ENCODE data around the gene HOXD10. TPM values are rescaled to one million over a fixed set of nuclear protein-coding genes. Genes with fewer than 3 reads are reported as not detected.

Gene HOXD10
- total RNA-seq, 1 donor, result 58.7 TPM

- no peak for TF ChIP-seq CTCF (IDR thresholded peaks at IDR 0.05; ENCODE audit: insufficient read depth, low read depth, low read length)
- peak; percentile 24 for DNase-seq (ENCODE audit: low read depth)
- H3K4me3 ChIP-seq (ENCODE audit: low read depth, low read length), result peak overlapping the region; percentile 62
These were observed 3.9 kb upstream of the HOXD10 start for GRCh38 chr2:176112375-176113302.

GRCh38 chr2:176114120-176114929 is 2.3 kb upstream of the HOXD10 start:
- no peak for TF ChIP-seq CTCF (IDR thresholded peaks at IDR 0.05; ENCODE audit: insufficient read depth, low read depth, low read length)
- DNase-seq (ENCODE audit: low read depth), result peak; percentile 50
- H3K4me3 ChIP-seq (ENCODE audit: low read depth, low read length), result peak overlapping the region; percentile 54

GRCh38 chr2:176114930-176115625 is 1.5 kb upstream of the HOXD10 start:
- no peak for TF ChIP-seq CTCF (IDR thresholded peaks at IDR 0.05; ENCODE audit: insufficient read depth, low read depth, low read length)
- no peak for DNase-seq (ENCODE audit: low read depth)
- H3K4me3 ChIP-seq (ENCODE audit: low read depth, low read length), result peak overlapping the region; percentile 54

- peak; percentile 25 for DNase-seq (ENCODE audit: low read depth)
- H3K4me3 ChIP-seq (ENCODE audit: low read depth, low read length), result peak overlapping the region; percentile 58
- no peak for TF ChIP-seq CTCF (IDR thresholded peaks at IDR 0.05; ENCODE audit: insufficient read depth, low read depth, low read length)
These were observed 714 bp downstream of the HOXD10 start for GRCh38 chr2:176117162-176117822.

GRCh38 chr2:176117823-176118371 is 1.3 kb downstream of the HOXD10 start:
- H3K4me3 ChIP-seq (ENCODE audit: low read depth, low read length), result peak overlapping the region; percentile 58
- TF ChIP-seq CTCF (IDR thresholded peaks at IDR 0.05; ENCODE audit: insufficient read depth, low read depth, low read length), result no peak
- no peak for DNase-seq (ENCODE audit: low read depth)

All from fibroblast of villous mesenchyme (primary cell).